GM19372 (cell line): ENCODE results near the gene TRHDE.

Experiments used
- ATAC-seq: cut with Tn5 transposase; IDR thresholded peaks from one replicate; pipeline ENCODE4 v1.9.1; 2021; ENCODE audit warnings: mild to moderate bottlenecking, low read depth, moderate library complexity; ENCODE audit not compliant: unreplicated experiment

TRHDE gene

DNA sequence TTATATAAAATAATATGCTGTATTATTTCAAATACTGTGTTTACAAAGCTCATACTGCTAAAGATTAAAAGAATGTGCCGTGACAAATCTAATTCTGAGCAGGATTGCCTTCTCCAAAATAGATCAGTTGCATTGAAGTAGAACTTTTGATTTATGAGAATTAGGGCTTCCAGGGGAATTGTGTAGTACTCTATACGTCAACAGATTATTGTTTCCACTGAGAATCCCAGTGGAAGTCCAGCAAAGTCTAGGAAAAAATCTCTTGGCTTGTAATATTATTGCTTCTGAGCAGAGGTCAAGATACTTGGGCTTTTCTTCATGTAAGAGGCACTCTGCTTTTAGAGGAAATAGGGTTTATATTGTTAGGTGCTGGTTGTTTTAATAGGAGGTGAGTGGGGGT, 133.9 kb downstream of the TRHDE start:
- ATAC-seq: no peak

GRCh38 chr12:72432037-72432604, 160.0 kb downstream of the TRHDE start:
- ATAC-seq: no peak

GRCh38 chr12:72433298-72433697, 161.1 kb downstream of the TRHDE start:
- no peak for ATAC-seq

- no peak for ATAC-seq
Measured at GRCh38 chr12:72434999-72435398, 162.8 kb downstream of the TRHDE start.

GRCh38 chr12:72442217-72442616, 170.0 kb downstream of the TRHDE start:
- no peak for ATAC-seq

- no peak for ATAC-seq
Measured at GRCh38 chr12:72444125-72444524, 172.0 kb downstream of the TRHDE start.

GRCh38 chr12:72444566-72444965, 172.4 kb downstream of the TRHDE start:
- ATAC-seq: no peak

DNA sequence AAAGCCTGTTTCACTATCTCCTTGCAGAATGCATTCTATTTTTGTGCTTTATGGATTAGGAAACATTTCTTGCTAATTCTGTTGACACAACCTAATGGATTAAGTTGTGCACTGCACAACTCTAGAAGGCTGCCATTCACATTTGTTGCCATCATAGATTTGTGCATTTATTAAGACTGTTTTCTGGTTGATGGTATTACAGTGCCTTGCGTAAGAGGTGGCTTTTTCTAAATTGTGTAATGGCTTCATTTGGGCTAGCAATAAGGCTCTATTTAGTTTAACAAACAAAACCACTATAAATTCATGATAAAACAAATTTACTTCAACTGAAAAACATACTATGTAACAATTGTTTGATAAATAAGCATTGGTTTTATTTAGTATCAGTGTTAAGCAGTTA, 175.9 kb downstream of the TRHDE start:
- ATAC-seq: no peak

DNA sequence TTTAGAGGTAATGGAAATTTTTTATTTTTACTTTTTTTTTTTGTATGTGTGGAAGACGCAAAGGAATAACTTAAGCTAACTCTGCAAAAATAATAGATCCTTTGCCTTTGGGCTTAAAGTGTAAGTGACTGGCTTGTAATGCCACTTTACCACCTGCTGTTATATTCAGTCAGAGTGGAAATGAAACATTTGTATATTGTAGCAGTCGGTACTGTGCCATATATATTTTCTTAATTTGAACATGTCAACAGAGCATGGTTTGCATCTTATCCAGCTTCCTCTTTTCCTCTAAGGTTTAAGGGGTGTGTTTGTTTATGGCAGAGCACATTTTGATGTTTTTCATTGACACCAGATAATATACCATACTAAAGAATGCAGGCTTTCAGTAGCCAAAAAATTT, 176.6 kb downstream of the TRHDE start:
- no peak for ATAC-seq

DNA sequence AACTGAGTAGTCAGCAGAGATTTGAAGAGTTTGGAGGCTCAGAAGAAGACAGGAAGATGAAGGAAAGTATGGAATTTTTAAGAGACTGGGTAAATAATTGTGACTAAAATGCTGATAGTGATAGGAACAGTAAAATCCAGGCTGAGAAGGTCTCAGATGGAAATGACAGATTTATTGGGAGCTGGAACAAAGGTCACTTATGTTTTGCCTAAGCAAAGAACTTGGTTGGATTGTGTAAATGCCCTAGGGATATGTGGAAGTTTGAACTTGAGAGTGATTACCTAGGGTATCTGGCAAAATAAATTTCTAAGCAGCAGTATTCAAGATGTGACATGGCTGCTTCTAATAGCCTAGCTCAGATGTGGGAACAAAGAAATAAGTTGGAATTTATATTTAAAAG, 180.9 kb downstream of the TRHDE start:
- ATAC-seq: no peak

GRCh38 chr12:72453550-72453949, 181.4 kb downstream of the TRHDE start:
- no peak for ATAC-seq

DNA sequence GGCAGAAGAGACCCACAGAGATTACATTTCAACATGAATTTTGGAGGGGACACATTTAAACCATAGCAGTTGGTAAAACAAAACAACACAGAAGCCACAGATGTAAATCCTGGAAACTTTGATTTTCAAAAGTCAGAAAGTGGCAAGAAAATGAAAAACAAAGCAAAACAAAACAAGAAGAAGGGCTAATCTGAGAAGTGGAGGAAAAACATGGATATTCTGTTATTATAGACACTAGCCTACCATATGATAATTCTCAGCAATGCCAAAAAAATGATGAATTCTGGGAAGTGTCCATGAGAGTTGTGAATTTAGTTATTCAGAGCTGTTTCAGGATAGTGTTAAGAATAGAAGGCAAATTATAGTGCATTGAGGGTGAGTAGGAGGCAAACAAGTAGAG, 192.3 kb downstream of the TRHDE start:
- ATAC-seq: no peak

DNA sequence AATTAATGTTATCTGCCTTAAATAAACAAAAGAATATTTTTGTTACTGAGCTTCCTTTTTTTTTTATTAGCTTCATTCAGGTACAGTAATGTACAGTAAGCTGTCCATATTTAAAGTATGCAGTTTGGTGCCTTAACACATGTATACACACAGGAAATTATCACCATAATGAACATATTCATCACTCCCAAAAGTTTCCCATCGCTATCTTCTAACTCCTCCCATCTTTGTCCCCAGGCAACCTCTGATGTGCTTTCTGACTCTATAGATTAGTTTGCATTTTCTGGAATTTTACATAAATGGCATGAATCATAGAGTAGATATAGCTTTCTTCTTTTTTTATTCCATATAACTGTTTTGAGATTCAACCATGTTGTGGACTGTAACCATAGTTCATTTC, 193.0 kb downstream of the TRHDE start:
- ATAC-seq: no peak

GRCh38 chr12:72465940-72466630, 193.9 kb downstream of the TRHDE start:
- no peak for ATAC-seq

DNA sequence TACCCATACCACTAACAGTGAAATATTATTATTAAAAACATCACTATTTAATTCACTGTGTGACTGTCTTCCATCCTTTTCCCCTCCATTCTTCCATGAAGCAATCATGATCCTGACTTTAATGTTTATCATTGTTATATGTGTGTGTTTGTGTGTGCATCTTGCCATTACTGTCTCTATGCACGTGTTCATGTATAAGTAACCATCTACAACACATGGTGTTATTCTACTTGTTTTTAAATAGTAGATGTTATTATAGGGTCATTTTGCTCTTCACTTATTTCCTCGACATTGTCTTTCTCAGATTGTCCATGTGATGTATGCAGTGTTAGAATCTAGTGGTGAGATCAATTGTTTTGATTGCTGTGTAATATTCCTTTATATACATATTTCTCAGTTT, 195.8 kb downstream of the TRHDE start:
- ATAC-seq: no peak

DNA sequence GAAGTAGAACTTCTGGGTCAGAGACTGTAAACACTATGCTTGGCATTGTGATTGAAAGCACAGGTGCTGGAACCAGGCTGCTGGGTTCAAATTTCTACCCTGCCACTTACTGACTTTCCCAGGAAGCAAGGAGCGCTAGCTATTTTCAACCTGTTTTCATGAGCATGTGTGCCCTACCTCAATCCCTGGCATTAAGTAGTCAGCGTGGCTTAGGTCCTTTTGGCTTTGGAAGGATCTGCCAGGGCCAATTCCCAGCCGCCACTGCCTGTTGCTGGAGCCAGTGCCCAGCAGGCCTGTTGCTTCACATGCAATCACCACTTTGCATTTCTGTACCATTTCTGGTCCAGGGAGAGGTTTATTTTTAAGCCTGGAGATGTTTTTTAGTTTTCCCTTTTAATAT, 196.3 kb downstream of the TRHDE start:
- ATAC-seq: no peak

DNA sequence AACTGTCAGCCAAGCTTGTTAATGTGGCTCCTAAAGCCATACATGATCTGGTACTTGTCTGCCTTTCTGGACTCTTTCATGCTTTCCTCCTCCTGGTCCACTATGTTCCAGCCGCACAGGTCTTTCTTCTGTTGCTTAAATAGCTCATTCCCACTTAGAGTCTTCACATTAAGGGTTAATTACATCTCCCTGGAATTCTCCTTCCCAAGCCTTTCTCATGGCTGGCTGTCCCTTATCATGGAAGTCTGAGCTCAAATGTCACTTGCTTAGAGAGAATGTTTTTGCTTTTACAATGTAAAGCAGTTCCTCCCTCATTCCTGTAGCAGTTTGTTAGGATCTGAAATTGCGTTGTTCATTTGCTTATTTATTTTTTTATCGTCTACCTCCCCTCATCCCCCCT, 199.6 kb downstream of the TRHDE start:
- ATAC-seq: no peak

DNA sequence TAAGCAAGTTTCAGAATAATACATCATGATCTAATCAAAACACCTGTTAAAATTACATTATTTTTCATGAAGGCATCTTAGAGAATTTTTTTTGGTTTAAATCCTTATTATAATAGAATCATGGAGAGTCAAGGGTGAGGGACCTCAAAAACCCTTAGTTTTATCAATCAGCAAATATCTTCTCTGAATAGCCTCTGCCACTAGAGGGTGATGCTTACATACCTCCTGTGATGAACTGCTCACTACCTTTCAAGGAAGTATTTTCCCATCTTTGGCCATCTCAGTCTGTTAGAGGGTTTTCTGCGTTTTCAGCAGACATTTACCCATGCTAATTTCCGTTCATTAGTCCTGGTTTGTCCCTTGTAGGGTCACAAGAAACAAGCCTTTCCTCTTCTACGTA, 200.2 kb downstream of the TRHDE start:
- no peak for ATAC-seq

- ATAC-seq: no peak
Measured at GRCh38 chr12:72476301-72476700, 204.1 kb downstream of the TRHDE start.

DNA sequence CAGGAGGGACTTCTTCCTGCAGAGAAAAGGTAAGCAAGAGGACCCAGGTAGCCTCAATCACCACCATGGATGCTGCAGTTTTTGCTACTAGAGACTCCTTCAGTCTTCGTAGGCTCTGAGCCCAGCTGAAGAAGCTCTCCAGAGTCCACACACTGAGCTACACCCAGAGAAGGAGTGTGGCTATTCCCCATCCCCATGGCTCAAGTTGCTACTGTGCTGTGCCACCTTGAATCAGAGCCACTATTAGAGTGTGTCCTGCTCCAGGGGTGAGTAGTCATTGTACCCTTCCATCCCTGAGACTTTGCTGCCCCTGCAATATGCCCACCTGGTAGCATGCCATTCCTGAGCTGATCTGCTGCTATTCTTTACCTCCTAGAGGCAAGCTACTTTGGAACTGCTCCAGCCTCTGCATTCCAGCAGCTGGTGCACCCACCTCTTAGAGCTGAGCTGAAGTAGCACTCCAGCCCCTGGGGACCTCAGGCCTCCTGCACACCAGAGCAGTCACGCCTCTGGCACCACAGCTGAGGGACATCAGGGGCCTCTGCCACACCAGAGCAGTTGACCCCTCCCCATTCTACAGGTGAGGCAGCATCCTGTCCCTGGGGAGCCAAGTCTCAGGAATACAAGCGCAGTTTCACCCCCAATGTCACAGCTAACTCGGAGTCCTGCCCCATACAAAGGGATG, 213.0 kb downstream of the TRHDE start:
- ATAC-seq: no peak

GRCh38 chr12:72491426-72491825, 219.3 kb downstream of the TRHDE start:
- ATAC-seq: no peak

DNA sequence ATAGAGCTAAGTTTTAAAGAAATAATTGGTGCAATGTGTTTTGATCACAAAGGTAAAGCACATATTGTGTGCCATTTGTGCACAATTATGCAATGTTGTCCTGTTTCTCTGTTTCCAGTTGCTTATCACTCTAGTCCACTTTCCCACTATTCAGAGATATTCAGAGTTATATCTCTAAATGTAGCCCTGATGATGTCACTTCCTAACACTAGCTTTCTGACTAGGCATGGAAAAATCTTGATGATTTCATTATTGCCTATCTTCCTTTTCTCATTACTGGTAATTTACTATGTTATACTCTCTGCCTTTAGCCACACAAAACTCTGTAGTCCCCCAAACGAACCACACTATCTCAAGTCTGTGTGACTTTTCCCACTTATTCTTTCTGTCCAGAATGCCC, 221.2 kb downstream of the TRHDE start:
- no peak for ATAC-seq
